Endothelial cell of umbilical vein (primary cell): ENCODE measurements around the gene NFKBIE. TPM values are rescaled to one million over a fixed set of nuclear protein-coding genes. Genes with fewer than 3 reads are reported as not detected.

Source experiments
- BruUV-seq: library from RNA; stranded (reverse); fragments of 400-500 nt; replicated peaks from 2 replicates; lab custom pipeline; 2021; lab: Mats Ljungman, UMichigan
- CTCF ChIA-PET: fragments of 300-600, 350-600 bp; sonication (Branson Sonifier 250); formaldehyde crosslinking; loops from one replicate; lab custom pipeline; 2021; ENCODE audit warnings: antibody characterized with exemption, inconsistent platforms; lab: Charles Lee
- POLR2A ChIA-PET: fragments of 300-600, 350-600 bp; sonication (Branson Sonifier 250); formaldehyde crosslinking; loops from one replicate; lab custom pipeline; 2021; ENCODE audit warnings: antibody characterized with exemption, inconsistent platforms; lab: Charles Lee
- DNase-seq: peaks from one replicate; pipeline ENCODE4 v3.0.0-alpha.2; 2011; ENCODE audit warnings: low read depth, low spot score
- FAIRE-seq: peaks from 2 replicates; lab custom pipeline; 2011; peaks lifted over from hg19 to GRCh38; lab: Jason Lieb, UNC
- H2AFZ ChIP-seq: 2 replicates; pipeline ENCODE4 v1.6.0; 2012; ENCODE audit warnings: low read depth, low read length, control low read depth, inconsistent platforms
- H3K27ac ChIP-seq: 2 replicates; pipeline ENCODE4 v1.5.1; 2011; ENCODE audit warnings: low read depth, mild to moderate bottlenecking, control low read depth, low read length, moderate library complexity; ENCODE audit not compliant: insufficient read depth
- H3K27me3 ChIP-seq, 2 experiments: 2 replicates each; pipeline versions ENCODE4 v1.6.0 to v1.6.1; 2011; ENCODE audit warnings: low read length in 2 of 2, mixed read lengths in 1 of 2; ENCODE audit not compliant: control insufficient read depth in 2 of 2, insufficient read depth in 2 of 2
- H3K36me3 ChIP-seq, 2 experiments: 2 replicates in 1 of 2; 3 replicates in 1 of 2; pipeline ENCODE4 v1.5.1; 2011; ENCODE audit warnings: low read length in 2 of 2, mild to moderate bottlenecking in 1 of 2, moderate library complexity in 1 of 2; ENCODE audit not compliant: control insufficient read depth in 2 of 2, insufficient read depth in 2 of 2; ENCODE audit errors: extremely low read depth in 1 of 2
- H3K4me1 ChIP-seq: 3 replicates; pipeline ENCODE4 v1.5.1; 2011; ENCODE audit warnings: mild to moderate bottlenecking, low read length; ENCODE audit not compliant: control insufficient read depth, insufficient read depth; ENCODE audit errors: extremely low read depth
- H3K4me2 ChIP-seq: 2 replicates; pipeline ENCODE4 v1.6.1; 2011; ENCODE audit warnings: low read length, control low read depth, mixed read lengths; ENCODE audit not compliant: insufficient read depth
- H3K4me3 ChIP-seq, 3 experiments: fragments of 200-600 bp in 1 of 3; sonication (generic), shearing (Covaris generic) in 1 of 3; replicated peaks in 1 of 3; 2 replicates each; pipeline ENCODE4 v1.5.1; 2011 to 2016; ENCODE audit warnings: control low read depth in 3 of 3, low read length in 3 of 3, mild to moderate bottlenecking in 2 of 3, inconsistent platforms in 1 of 3, low read depth in 1 of 3, moderate library complexity in 1 of 3; ENCODE audit not compliant: insufficient read depth in 1 of 3
- H3K79me2 ChIP-seq: 2 replicates; pipeline ENCODE4 v1.6.0; 2012; ENCODE audit warnings: low read length, inconsistent platforms; ENCODE audit not compliant: control insufficient read depth, insufficient read depth
- H3K9ac ChIP-seq: replicated peaks from 2 replicates; pipeline ENCODE3; 2011; ENCODE audit warnings: low read length, control low read depth; ENCODE audit not compliant: insufficient read depth; ENCODE audit errors: extremely low read depth
- H3K9me1 ChIP-seq: replicated peaks from 3 replicates; pipeline ENCODE4 v1.6.0; 2011; ENCODE audit warnings: mild to moderate bottlenecking, low read length; ENCODE audit not compliant: control insufficient read depth, insufficient read depth; ENCODE audit errors: extremely low read depth
- H3K9me3 ChIP-seq: replicated peaks from 2 replicates; pipeline ENCODE4 v1.5.1; 2012; ENCODE audit warnings: low read length, inconsistent platforms; ENCODE audit not compliant: control insufficient read depth, insufficient read depth
- H4K20me1 ChIP-seq: replicated peaks from 2 replicates; pipeline ENCODE3; 2011; ENCODE audit warnings: mild to moderate bottlenecking, low read length; ENCODE audit not compliant: control insufficient read depth, insufficient read depth; ENCODE audit errors: extremely low read depth
- EZH2 ChIP-seq: IDR thresholded peaks from 2 replicates; pipeline ENCODE4 v1.6.1; 2012; ENCODE audit warnings: borderline replicate concordance, low read depth, mild to moderate bottlenecking, moderate library complexity, low read length, inconsistent platforms; ENCODE audit not compliant: severe bottlenecking
- FOS ChIP-seq: IDR thresholded peaks from 2 replicates; pipeline ENCODE4 v1.6.1; 2011; ENCODE audit warnings: mild to moderate bottlenecking, low read length, moderate library complexity, borderline replicate concordance; ENCODE audit not compliant: insufficient read depth
- GATA2 ChIP-seq: IDR thresholded peaks from 2 replicates; pipeline ENCODE4 v1.7.0; 2011; ENCODE audit warnings: low read depth, mild to moderate bottlenecking, moderate library complexity, mixed read lengths, low read length; ENCODE audit not compliant: insufficient read length, insufficient read depth
- JUN ChIP-seq: IDR thresholded peaks from 2 replicates; pipeline ENCODE4 v1.6.1; 2011; ENCODE audit warnings: borderline replicate concordance, low read depth; ENCODE audit not compliant: insufficient read length, insufficient read depth
- MYC ChIP-seq: IDR thresholded peaks from one replicate; pipeline ENCODE4 v1.6.1; 2011; ENCODE audit warnings: mild to moderate bottlenecking, low read depth, low read length
- POLR2A ChIP-seq: IDR thresholded peaks from 2 replicates; pipeline ENCODE4 v1.6.1; 2012; ENCODE audit warnings: low read depth, mild to moderate bottlenecking, control low read depth, low read length
- POLR2AphosphoS5 ChIP-seq: IDR thresholded peaks from 2 replicates; pipeline ENCODE4 v1.6.1; 2012; ENCODE audit warnings: low read depth, mild to moderate bottlenecking, control low read depth, low read length, moderate library complexity; ENCODE audit not compliant: insufficient read depth
- dilution Hi-C: fragments of 300-500 bp; cut with MboI; formaldehyde crosslinking; loops from one replicate; pipeline ENCODE4 v1.15.0; 2019; ENCODE audit warnings: low sequenced_read_pairs; ENCODE audit not compliant: extremely low pct_ligation_motif_present
- intact Hi-C: fragments of 100-400 bp; cut with micrococcal nuclease; formaldehyde crosslinking; loops from one replicate; pipeline ENCODE4 v1.10.0; 2022
- polyA plus RNA-seq, 4 experiments: library from polyadenylated mRNA; depleted of rRNA in 3 of 4; stranded (reverse) in 3 of 4; unstranded in 1 of 4; fragments of >200 nt; gene quantifications; 2 replicates each; pipeline versions ENCODE4 v1.2.1 to v1.2.3, GENCODE V29; 2011 to 2012; ENCODE audit warnings: missing spikeins in 1 of 4
- total RNA-seq: library from RNA; stranded (reverse); gene quantifications from 2 replicates; pipeline ENCODE4 v1.2.3, GENCODE V29; 2021
- TF ChIP-seq, protein P1 (sequence below): IDR thresholded peaks from 2 replicates; pipeline ENCODE4 v1.6.1; 2011; ENCODE audit not compliant: insufficient read depth, insufficient read length
- TF ChIP-seq, protein P2 (sequence below), 2 donors: IDR thresholded peaks; 1 replicate in 1 of 2; 2 replicates in 1 of 2; pipeline ENCODE4 v1.5.1; 2011; ENCODE audit warnings: low read length in 2 of 2, mild to moderate bottlenecking in 2 of 2, moderate library complexity in 2 of 2, control low read depth in 1 of 2, inconsistent platforms in 1 of 2, low read depth in 1 of 2; ENCODE audit not compliant: insufficient read depth in 1 of 2; ENCODE audit errors: extremely low read depth in 1 of 2

Gene NFKBIE
- total and polyA plus RNA-seq, 2 donors (not counting 3 experiments of a cell fraction or from before 2014, with no cell fraction given) = 19.0 to 22.6 TPM

DNA sequence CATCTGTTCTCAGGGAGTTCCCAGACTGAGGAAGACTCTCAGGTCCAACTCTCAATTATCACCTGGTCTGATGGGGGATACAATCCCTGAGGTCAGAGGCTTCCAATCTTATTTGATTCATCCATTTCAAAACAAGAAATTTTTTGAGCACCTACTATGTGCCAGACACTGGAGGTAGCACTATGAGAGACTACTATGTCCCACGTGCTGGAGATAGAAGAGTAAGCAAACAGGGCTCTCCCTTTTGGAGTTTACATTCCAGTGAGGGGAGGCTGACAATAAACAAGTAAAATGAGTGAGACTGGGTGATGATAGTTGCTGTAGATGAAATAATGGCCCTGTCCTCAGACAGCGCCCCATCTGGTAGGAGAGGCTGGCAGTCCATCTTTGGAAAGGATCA lies 21.4 kb upstream of the NFKBIE start:
- ChIA-PET POLR2A (no interaction called here), CTCF (interaction anchor here (1.4 kb wide), 1 partner anchor 16 kb away, joined by 4 read pairs; no protein-coding TSS in a partner anchor)
- no peak overlapping the region for H3K4me2 ChIP-seq
- peaks cover 6% of the 10 kb centered on the region in 2 experiments for H3K27me3 ChIP-seq
- TF ChIP-seq EZH2 (no peak), POLR2AphosphoS5 (no peak), GATA2 (no peak), FOS (no peak), POLR2A (no peak), MYC (no peak), JUN (no peak)
- TF ChIP-seq, protein P1, sequence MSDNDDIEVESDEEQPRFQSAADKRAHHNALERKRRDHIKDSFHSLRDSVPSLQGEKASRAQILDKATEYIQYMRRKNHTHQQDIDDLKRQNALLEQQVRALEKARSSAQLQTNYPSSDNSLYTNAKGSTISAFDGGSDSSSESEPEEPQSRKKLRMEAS = no peak
- TF ChIP-seq, protein P2, sequence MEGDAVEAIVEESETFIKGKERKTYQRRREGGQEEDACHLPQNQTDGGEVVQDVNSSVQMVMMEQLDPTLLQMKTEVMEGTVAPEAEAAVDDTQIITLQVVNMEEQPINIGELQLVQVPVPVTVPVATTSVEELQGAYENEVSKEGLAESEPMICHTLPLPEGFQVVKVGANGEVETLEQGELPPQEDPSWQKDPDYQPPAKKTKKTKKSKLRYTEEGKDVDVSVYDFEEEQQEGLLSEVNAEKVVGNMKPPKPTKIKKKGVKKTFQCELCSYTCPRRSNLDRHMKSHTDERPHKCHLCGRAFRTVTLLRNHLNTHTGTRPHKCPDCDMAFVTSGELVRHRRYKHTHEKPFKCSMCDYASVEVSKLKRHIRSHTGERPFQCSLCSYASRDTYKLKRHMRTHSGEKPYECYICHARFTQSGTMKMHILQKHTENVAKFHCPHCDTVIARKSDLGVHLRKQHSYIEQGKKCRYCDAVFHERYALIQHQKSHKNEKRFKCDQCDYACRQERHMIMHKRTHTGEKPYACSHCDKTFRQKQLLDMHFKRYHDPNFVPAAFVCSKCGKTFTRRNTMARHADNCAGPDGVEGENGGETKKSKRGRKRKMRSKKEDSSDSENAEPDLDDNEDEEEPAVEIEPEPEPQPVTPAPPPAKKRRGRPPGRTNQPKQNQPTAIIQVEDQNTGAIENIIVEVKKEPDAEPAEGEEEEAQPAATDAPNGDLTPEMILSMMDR (IDR thresholded peaks at IDR 0.05; ENCODE audit: extremely low read depth in 1 of 2, insufficient read depth in 1 of 2, low read depth in 1 of 2, low read length in 2 of 2) = no peak
- intact Hi-C loops (no loop called here), dilution Hi-C loops (no loop called here)
- no peaks in the 10 kb centered on the region for H4K20me1 ChIP-seq
- FAIRE-seq (no peak), DNase-seq (no peak)
- no peak overlapping the region for H2AFZ ChIP-seq
- no peaks in the 10 kb centered on the region for H3K4me1 ChIP-seq
- H3K9me1 ChIP-seq = no peaks in the 10 kb centered on the region
- H3K9ac ChIP-seq = no peak overlapping the region
- H3K79me2 ChIP-seq = no peaks in the 10 kb centered on the region
- H3K4me3 ChIP-seq = no peak overlapping the region
- H3K27ac ChIP-seq = no peak overlapping the region
- H3K36me3 ChIP-seq = no peaks in the 10 kb centered on the region
- H3K9me3 ChIP-seq = no peaks in the 10 kb centered on the region
- BruUV-seq = no TSS peak
